Small intestine (tissue), 7 donors: Measurements from ENCODE around the gene ALDH16A1. TPM values are rescaled to one million over a fixed set of nuclear protein-coding genes. Genes with fewer than 3 reads are reported as not detected.
"Not testable (repeated sequence)": the region's sequence is repeated elsewhere in the genome, so short reads cannot be mapped to it uniquely, and the experiment has no call there.

ENCODE experiments used
- DNase-seq, 2 donors: peaks; one replicate each; pipeline versions ENCODE4 v3.0.0 to v3.0.0-alpha.2; 2013
- FAIRE-seq: peaks from 2 replicates; lab custom pipeline; 2012; peaks lifted over from hg19 to GRCh38; lab: Jason Lieb, UNC
- H3K27ac ChIP-seq, 3 donors: one replicate each; pipeline ENCODE4 v1.5.1; 2013; ENCODE audit warnings: low read length in 2 of 3, mild to moderate bottlenecking in 2 of 3, control low read depth in 1 of 3, inconsistent platforms in 1 of 3, low read depth in 1 of 3, moderate library complexity in 1 of 3
- H3K27me3 ChIP-seq, 3 donors: one replicate each; pipeline ENCODE4 v1.6.1; 2013; ENCODE audit warnings: low read length in 3 of 3, inconsistent platforms in 1 of 3; ENCODE audit not compliant: control insufficient read depth in 3 of 3, insufficient read depth in 3 of 3
- H3K36me3 ChIP-seq, 3 donors: one replicate each; pipeline ENCODE4 v1.6.1; 2013; ENCODE audit warnings: low read length in 3 of 3, inconsistent platforms in 1 of 3, low read depth in 1 of 3, mild to moderate bottlenecking in 1 of 3, moderate library complexity in 1 of 3; ENCODE audit not compliant: control insufficient read depth in 3 of 3, insufficient read depth in 2 of 3
- H3K4me1 ChIP-seq, 3 donors: one replicate each; pipeline ENCODE4 v1.6.1; 2013; ENCODE audit warnings: low read length in 2 of 3, inconsistent platforms in 1 of 3, low read depth in 1 of 3, mild to moderate bottlenecking in 1 of 3, moderate library complexity in 1 of 3; ENCODE audit not compliant: control insufficient read depth in 3 of 3, insufficient read depth in 2 of 3
- H3K4me3 ChIP-seq, 3 donors: one replicate each; pipeline ENCODE4 v1.5.1; 2013; ENCODE audit warnings: low read length in 3 of 3, control low read depth in 1 of 3, inconsistent platforms in 1 of 3, low read depth in 1 of 3, mild to moderate bottlenecking in 1 of 3, moderate library complexity in 1 of 3
- H3K9me3 ChIP-seq, 2 donors: one replicate each; pipeline ENCODE4 v1.6.1; 2013; ENCODE audit warnings: low read depth in 1 of 2, low read length in 1 of 2; ENCODE audit not compliant: control insufficient read depth in 2 of 2, insufficient read depth in 1 of 2
- WGBS, 3 donors: extraction: QIAGEN DNeasy Blood & Tissue Kit; methylation state at CpG; one replicate each; pipeline ENCODE4 v1.1.7; 2013; 5-methylcytosine and 5-hydroxymethylcytosine counted together
- polyA plus RNA-seq, 4 donors: library from polyadenylated mRNA; stranded (reverse) in 3 of 4; unstranded in 1 of 4; fragments of 200-250 nt in 3 of 4; fragments of 120-200 nt in 1 of 4; gene quantifications; one replicate each; pipeline versions ENCODE4 v1.2.1 to v1.2.3, GENCODE V29; 2013
- donor health status: healthy with polysubstance abuse.
- donor health status: control.
- donor health status: control.
- donor health status: Bipolar disorder and iron deficiency.
- donor health status: healthy.

Gene ALDH16A1
- polyA plus RNA-seq, 4 donors, result 26.3 to 130 (median 83.6) TPM

GRCh38 chr19:49455773-49456172 is 2.7 kb downstream of the ALDH16A1 start:
- peaks cover 0 to 43% (median 2%) of the 10 kb centered on the region in 3 donors for H3K36me3 ChIP-seq
- no peaks in the 10 kb centered on the region for H3K9me3 ChIP-seq
- DNase-seq (peak in 1 of 2 donors; percentile 31), FAIRE-seq (no peak)
- H3K4me1 ChIP-seq, result peaks cover 0 to 7% (median 6%) of the 10 kb centered on the region in 3 donors
- no peaks in the 10 kb centered on the region for H3K27me3 ChIP-seq
- H3K27ac ChIP-seq, result peak overlapping the region in 2 of 3 donors; percentile 61 to 79
- 64 to 85% (median 81%) methylated on average over 5 of the region's 5 CpGs for WGBS, 3 donors
- H3K4me3 ChIP-seq, result no peak overlapping the region

- Histone ChIP-seq H3K4me1 (peaks cover 0 to 7% (median 6%) of the 10 kb centered on the region in 3 donors), H3K27me3 (no peaks in the 10 kb centered on the region), H3K9me3 (no peaks in the 10 kb centered on the region), H3K4me3 (peak overlapping the region in 1 of 3 donors; percentile 5), H3K27ac (peak overlapping the region in 2 of 3 donors; percentile 61 to 89), H3K36me3 (peaks cover 0 to 45% (median 2%) of the 10 kb centered on the region in 3 donors)
- DNase-seq (no peak), FAIRE-seq (no peak)
- 66 to 91% (median 89%) methylated on average over 5 of the region's 5 CpGs for WGBS, 3 donors
Observed at GRCh38 chr19:49456326-49456725, 3.3 kb downstream of the ALDH16A1 start.

GRCh38 chr19:49458567-49458903 is 5.5 kb downstream of the ALDH16A1 start:
- Histone ChIP-seq H3K4me3 (no peak overlapping the region), H3K27me3 (no peaks in the 10 kb centered on the region), H3K27ac (peak overlapping the region; percentile 34 to 77 (median 56)), H3K4me1 (peaks cover 0 to 7% (median 6%) of the 10 kb centered on the region in 3 donors), H3K36me3 (peaks cover 0 to 59% (median 2%) of the 10 kb centered on the region in 3 donors), H3K9me3 (no peaks in the 10 kb centered on the region)
- WGBS, 3 donors, result 81 to 88% (median 85%) methylated on average over 5 of the region's 5 CpGs
- no peak for FAIRE-seq
- no peak for DNase-seq

DNA sequence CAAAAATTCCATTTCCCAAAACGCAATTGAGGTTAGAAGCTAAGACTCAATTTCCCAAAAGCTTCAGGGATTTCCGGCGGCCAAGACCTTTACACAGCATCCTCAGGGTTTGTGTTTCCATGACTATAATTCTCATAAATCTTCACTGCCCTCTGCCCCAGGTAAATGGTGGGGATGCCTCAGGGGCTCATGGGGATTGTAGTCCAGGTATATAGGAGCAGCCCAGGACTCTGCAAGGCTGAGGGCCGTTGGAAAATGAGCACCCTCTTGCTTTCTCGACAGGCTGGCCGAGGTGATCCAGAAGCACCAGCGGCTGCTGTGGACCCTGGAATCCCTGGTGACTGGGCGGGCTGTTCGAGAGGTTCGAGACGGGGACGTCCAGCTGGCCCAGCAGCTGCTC is 6.4 kb downstream of the ALDH16A1 start:
- Histone ChIP-seq H3K4me1 (peaks cover 0 to 2% (median under 1%) of the 10 kb centered on the region in 3 donors), H3K27ac (peak overlapping the region in 1 of 3 donors; percentile 9), H3K27me3 (no peaks in the 10 kb centered on the region), H3K4me3 (no peak overlapping the region), H3K9me3 (no peaks in the 10 kb centered on the region), H3K36me3 (peaks cover 0 to 65% (median 3%) of the 10 kb centered on the region in 3 donors)
- DNase-seq (no peak), FAIRE-seq (no peak)
- WGBS, 3 donors, result 90 to 93% (median 92%) methylated on average over 12 of the region's 12 CpGs

DNA sequence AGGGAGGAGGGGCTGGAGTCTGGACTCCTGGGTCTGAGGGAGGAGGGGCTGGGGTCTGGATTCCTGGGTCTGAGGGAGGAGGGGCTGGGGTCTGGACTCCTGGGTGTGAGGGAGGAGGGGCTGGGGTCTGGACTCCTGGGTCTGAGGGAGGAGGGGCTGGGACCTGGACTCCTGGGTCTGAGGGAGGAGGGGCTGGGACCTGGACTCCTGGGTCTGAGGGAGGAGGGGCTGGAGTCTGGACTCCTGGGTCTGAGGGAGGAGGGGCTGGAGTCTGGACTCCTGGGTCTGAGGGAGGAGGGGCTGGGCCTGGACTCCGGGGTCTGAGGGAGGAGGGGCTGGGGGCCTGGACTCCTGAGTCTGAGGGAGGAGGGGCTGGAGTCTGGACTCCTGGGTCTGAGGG is 8.1 kb downstream of the ALDH16A1 start:
- not testable (repeated sequence) for H3K9me3 ChIP-seq, FAIRE-seq, H3K27me3 ChIP-seq, H3K4me1 ChIP-seq, DNase-seq, H3K27ac ChIP-seq, H3K4me3 ChIP-seq
- WGBS, 3 donors, result 0% methylated on average over 1 of the region's 1 CpG; no CpG with 5 or more reads in 1 of the 3 donors
- H3K36me3 ChIP-seq, result peaks cover 0 to 80% (median 15%) of the 10 kb centered on the region in 3 donors

DNA sequence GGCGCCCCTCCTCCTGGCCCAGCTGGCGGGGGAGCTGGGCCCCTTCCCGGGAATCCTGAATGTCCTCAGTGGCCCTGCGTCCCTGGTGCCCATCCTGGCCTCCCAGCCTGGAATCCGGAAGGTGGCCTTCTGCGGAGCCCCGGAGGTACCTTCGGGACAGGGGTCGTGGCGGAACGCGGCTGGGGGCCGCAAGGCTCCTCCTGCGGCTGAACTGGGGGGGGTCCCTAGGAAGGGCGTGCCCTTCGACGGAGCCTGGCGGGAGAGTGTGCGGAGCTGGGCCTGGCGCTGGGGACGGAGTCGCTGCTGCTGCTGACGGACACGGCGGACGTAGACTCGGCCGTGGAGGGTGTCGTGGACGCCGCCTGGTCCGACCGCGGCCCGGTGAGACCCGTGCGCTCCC is 8.6 kb downstream of the ALDH16A1 start:
- 97 to 99% (median 98%) methylated on average over 28 to 37 of the region's 37 CpGs for WGBS, 3 donors
- no peaks in the 10 kb centered on the region for H3K27me3 ChIP-seq
- H3K4me3 ChIP-seq, result no peak overlapping the region
- FAIRE-seq (no peak), DNase-seq (no peak)
- no peak overlapping the region for H3K27ac ChIP-seq
- H3K9me3 ChIP-seq, result no peaks in the 10 kb centered on the region
- no peaks in the 10 kb centered on the region for H3K4me1 ChIP-seq
- H3K36me3 ChIP-seq, result peaks cover 0 to 81% (median 16%) of the 10 kb centered on the region in 3 donors

GRCh38 chr19:49462492-49462891 is 9.5 kb downstream of the ALDH16A1 start:
- peaks cover 0 to 80% (median 16%) of the 10 kb centered on the region in 3 donors for H3K36me3 ChIP-seq
- H3K27me3 ChIP-seq, result no peaks in the 10 kb centered on the region
- no peak overlapping the region for H3K27ac ChIP-seq
- WGBS, 3 donors, result 87 to 96% (median 88%) methylated on average over 11 to 12 of the region's 12 CpGs
- no peaks in the 10 kb centered on the region for H3K4me1 ChIP-seq
- FAIRE-seq (no peak), DNase-seq (no peak)
- no peaks in the 10 kb centered on the region for H3K9me3 ChIP-seq
- no peak overlapping the region for H3K4me3 ChIP-seq

GRCh38 chr19:49463960-49464740 is 11.1 kb downstream of the ALDH16A1 start:
- DNase-seq (no peak), FAIRE-seq (no peak)
- Histone ChIP-seq H3K4me3 (no peak overlapping the region), H3K9me3 (no peaks in the 10 kb centered on the region), H3K27ac (no peak overlapping the region), H3K27me3 (no peaks in the 10 kb centered on the region), H3K4me1 (no peaks in the 10 kb centered on the region), H3K36me3 (peaks cover 0 to 80% (median 16%) of the 10 kb centered on the region in 3 donors)
- 91 to 94% (median 94%) methylated on average over 34 to 39 of the region's 39 CpGs for WGBS, 3 donors
